GM19455 (cell line): ENCODE measurements around the gene SNAI1.
"Not testable (repeated sequence)": the region's sequence is repeated elsewhere in the genome, so short reads cannot be mapped to it uniquely, and the experiment has no call there.

Experiments used
- ATAC-seq: cut with Tn5 transposase; IDR thresholded peaks from one replicate; pipeline ENCODE4 v1.9.1; 2021; ENCODE audit not compliant: unreplicated experiment

The SNAI1 gene

DNA sequence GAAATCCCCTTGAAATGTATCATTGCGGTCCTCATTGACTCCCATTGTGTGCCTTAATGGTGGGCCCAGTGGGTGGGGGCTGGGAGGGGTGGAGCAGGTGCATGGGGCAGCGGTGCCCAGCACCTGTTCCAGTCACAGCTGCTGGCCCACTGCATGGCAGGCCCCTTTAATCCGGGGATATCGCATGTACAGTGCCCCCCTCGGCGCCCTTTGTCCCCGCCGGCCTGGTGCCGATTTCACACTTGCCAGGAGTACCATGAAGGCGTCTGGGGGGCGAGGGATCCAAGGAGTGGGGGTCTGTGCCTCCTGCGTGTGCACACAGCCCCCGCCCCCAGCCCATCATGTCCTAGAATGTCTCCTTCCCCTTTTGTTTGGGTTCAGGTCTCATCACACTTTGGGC, 2.8 kb downstream of the SNAI1 start:
- ATAC-seq = no peak

DNA sequence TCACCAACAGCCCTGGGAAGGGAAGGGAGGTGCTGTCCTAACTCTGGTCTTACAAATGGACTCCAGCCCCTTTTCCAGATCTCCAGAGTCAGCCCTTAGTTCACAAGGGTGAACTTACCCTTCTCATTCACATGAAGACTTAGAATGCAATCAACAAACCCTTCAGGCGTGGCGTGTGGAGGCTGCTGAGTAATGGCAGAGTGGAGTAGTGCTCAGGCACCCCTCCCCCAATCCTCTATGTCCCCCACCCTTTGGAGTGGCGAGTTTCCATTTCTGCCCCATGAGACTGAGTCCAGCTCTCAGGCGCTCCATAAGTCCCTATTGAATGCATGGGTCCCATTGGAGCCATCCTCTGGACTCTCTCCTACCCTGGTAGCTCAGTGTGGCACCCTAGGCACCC, 3.3 kb downstream of the SNAI1 start:
- no peak for ATAC-seq

DNA sequence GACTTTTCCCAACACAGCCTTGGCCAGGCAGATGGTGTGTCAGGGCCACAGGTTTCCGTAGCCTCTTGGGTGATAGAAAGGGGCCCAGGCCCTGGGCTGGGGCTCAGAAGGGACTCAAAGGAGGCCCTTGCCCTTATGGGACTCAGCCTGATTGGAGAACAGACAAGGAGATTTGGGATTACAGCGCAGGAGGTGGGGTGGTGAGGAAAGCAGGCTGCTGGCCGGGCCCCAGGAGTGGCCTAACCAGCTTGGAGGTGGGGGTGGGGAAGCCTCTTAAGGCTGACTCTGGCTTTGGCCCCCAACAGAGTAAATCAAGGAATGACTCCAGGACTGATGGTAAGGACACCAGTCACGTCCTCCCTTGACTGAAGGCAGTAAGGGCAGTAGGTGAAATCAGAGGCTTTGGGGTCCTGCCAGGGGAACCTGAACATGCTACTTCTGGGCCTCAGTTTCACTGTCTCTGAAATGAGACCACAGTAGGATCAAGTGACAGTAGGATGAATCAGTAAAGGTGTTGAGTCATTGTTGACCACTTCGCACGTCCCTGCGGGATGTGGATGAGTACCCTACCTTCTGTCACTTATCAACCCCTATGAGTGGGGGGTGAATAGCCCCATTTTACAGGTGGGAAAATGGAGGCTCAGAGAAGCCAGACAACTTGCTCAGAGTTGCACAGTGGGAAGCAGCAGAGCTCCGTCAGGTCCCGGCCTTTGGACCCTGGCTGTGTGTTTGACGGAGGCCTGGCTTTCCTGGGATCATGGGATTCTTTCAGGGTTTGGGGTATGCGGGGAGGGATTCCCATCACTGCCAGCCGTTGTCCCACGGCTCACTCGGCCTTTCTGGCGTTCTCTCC, 4.5 kb downstream of the SNAI1 start:
- no peak for ATAC-seq

DNA sequence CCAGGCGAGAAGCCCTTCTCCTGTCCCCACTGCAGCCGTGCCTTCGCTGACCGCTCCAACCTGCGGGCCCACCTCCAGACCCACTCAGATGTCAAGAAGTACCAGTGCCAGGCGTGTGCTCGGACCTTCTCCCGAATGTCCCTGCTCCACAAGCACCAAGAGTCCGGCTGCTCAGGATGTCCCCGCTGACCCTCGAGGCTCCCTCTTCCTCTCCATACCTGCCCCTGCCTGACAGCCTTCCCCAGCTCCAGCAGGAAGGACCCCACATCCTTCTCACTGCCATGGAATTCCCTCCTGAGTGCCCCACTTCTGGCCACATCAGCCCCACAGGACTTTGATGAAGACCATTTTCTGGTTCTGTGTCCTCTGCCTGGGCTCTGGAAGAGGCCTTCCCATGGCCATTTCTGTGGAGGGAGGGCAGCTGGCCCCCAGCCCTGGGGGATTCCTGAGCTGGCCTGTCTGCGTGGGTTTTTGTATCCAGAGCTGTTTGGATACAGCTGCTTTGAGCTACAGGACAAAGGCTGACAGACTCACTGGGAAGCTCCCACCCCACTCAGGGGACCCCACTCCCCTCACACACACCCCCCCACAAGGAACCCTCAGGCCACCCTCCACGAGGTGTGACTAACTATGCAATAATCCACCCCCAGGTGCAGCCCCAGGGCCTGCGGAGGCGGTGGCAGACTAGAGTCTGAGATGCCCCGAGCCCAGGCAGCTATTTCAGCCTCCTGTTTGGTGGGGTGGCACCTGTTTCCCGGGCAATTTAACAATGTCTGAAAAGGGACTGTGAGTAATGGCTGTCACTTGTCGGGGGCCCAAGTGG, 5.3 kb downstream of the SNAI1 start:
- no peak for ATAC-seq

DNA sequence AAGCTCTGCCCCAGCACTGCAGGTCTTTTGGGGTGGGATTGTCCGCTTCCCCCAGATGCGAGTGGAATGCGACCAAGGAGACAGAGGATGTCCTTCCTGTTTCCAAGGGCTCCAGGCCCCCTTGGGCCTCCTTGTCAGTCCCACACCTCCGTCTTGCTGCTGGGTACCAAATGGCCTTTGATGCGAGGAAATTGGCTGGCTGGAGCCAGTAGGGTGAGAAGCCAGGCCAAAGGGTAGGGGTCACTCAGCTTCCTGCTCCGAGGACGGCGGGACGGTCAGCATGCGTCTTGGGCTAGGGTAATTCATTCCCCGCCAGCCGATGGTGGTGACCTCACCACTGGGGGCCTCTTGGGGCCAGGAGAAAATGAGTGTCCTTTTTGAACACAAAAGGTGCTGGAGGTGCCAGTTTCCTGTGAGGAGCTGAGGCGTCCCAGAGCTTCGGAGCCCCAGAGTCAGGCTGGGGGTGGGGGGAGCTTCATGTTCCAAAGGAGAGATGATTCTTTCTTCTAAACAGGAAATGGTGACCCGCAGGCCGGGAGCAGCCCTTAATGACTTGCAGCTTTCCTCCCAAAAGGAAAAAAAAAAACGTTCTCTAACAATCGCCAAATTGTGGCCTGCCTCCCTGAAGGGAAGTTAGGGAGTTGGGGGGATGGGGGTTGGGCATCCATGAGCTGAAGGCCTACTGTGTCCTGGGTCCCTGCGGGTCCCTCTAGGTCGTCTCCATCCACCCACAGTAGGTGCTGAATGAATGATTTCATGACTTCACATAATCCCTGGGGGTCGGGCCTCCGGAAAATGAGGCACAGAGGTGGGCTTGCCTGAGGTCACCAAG, 6.7 kb downstream of the SNAI1 start:
- ATAC-seq = no peak

DNA sequence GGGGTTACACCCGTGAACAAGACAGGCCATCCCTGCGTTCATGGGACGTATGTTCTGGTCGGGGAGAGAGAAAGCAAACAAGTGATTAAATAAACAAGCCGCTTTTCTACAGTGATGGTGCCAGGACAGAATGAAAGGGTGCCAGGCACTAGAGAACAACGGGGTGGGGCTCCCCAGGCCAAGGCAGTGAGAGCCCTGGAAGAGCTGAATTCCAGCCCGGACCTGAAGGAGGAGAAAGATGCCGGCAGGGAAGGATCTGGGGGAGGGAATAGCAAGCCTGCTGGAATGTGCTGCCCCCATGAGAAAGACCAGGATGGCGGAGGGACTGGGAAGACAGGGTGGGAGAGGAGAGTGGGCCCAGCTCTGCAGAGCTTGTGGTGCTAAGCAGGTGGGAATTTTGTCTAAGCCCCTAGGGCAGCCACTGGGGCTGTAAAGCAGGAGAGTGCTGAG, 7.5 kb downstream of the SNAI1 start:
- ATAC-seq = no peak

DNA sequence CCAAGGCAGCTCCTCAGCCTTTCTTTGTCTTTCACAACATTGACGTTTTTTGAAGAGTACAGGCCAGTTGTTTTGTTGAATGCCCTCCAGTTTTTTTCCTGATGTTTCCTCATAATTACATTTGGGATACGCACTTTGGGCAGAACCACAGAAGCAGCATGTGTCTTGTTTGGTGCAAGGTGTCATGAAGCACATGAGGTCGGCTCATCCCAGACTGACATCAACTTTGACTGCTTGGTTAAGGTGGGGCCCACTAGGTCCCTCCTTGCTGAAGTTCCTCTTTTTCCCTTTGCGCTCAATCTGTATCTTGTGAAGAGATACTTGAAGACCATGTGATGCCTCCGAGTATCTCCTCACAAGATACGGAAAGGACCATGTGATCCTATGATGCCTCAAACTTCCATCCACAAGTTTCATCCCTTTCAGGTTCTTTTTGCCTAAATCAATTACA, 10.5 kb downstream of the SNAI1 start:
- ATAC-seq = no peak

DNA sequence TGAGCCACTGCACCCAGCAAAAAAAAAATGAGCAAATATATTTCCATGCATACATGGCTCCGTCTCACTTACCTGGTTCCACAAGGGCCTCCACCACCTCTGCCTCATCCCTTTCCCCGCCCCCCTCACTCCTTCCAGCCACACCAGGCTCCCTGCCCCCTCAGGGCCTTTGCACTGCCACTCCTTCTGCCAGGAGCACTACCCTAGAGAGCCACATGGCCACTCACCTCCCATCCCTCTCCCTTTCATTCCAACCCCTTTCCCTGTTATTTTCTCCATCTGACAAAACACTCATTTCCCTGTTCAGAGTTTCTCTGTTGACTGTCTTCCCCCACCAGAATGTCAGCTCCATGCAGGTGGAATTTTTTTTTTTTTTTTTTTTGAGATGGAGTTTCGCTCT, 12.8 kb downstream of the SNAI1 start:
- ATAC-seq = no peak

DNA sequence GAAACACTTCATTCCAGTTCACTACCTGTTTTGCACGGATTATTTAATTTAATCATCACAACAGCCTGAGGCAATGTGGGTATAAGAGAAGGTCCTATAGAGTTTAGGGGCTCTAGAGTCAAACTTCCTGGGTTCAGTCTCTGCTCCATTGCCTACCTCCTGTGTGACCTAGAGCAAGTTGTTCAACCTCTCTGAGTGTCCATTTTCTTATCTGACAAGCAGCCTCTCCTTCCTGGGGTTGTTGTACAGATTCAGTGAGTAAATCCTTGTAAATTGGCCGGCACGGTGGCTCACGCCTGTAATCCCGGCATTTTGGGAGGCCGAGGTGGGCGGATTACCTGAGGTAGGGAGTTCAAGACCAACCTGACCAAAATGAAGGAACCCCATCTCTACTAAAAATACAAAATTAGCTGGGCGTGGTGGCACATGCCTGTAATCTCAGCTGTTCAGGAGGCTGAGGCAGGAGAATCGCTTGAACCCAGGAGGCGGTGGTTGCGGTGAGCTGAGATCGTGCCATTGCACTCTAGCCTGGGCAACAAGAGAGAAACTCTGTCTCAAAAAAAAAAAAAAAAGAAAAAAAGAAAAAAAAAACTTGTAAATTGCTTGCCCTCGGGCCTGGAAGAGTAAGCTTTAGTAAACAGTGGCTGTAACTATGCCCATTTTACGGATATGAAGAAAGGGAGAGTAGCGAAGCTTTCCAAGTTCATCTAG, 15.9 kb downstream of the SNAI1 start:
- not testable (repeated sequence) for ATAC-seq

DNA sequence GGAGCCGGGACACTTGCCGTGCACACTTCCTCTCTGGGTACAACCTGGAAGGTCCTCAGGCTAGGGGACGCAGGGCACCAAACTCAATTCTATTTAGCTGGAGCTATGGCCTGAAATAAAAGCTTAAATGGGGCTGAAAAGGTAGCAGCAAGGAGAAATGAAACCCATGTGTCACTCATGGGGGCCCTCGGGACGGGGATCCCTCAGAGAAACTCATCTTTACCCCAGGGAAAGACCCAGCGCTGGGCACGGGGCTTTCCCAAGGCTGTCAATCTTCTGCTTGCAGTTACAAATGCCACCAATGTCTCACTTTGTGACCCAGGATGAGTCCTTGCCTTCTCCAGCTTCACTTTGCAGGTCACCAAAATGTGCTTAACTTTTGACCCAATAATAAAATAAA, 16.5 kb downstream of the SNAI1 start:
- no peak for ATAC-seq

DNA sequence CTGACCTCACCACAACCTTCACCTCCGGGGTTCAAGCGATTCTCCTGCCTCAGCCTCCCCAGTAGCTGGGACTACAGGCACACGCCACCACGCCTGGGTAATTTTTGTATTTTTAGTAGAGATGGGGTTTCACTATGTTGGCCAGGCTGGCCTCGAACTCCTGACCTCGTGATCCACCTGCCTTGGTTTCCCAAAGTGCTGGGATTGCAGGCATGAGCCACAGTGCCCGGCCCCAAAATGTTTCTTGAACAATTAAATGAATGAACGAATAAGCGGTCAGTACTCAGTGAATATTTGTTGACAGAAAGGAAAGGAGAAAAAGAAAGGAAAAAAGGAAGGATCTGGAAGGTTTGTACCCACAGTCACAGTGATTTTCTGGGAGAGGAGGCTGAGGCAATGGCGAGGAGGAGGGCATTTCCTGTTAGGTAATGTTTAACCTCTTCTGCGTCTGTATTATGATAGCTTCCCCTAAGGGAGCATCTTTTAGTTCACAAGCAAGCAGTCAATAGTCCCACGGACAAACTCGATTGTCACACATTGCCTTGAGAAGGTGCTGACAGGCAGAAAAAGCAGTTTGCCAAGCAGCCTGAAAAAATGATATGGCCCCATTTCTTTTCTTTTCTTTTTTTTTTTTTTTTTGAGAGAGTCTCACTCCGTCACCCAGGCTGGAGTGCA, 17.9 kb downstream of the SNAI1 start:
- ATAC-seq = not testable (repeated sequence)

DNA sequence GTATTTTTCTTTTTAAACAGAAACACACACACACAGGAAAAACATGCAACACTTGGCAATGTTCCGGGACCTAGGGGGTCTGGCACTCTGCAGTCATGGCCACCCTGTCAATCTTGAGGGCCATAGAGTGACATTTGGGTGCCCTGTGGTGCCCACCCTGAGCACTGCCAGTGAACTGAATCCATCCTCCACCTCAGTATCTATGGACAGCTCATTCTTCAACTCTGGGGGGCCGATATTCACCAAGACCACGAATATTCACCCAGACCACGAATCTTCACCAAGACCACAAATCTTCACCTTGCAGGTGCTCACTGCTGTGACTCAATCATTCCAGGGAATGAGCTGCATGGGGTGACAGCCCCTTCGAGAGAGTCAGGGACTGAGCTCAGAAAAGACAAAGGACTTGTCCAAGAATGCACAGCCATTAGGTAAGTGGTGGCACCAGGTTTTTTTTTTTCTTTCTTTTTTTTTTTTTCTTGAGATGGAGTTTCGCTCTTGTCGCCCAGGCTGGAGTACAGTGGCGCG, 19.1 kb downstream of the SNAI1 start:
- ATAC-seq = no peak

DNA sequence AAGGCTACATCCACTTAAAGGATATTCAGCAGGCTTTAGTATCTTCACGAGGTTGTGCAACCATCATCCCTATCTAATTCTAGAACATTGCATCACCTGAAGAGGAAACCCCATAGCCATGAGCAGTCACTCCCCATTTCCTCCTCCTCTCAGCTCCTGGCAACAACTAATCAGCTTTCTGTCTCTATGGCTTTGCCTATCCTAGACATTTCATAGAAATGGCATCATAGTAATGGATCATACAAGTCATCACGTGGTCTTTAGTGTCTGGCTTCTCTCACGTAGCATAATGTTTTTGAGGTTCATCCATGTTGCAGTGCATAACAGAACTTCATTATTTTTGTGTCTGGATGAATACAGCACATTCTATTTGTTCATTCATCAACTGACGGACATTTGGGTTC, 20.5 kb downstream of the SNAI1 start:
- no peak for ATAC-seq

DNA sequence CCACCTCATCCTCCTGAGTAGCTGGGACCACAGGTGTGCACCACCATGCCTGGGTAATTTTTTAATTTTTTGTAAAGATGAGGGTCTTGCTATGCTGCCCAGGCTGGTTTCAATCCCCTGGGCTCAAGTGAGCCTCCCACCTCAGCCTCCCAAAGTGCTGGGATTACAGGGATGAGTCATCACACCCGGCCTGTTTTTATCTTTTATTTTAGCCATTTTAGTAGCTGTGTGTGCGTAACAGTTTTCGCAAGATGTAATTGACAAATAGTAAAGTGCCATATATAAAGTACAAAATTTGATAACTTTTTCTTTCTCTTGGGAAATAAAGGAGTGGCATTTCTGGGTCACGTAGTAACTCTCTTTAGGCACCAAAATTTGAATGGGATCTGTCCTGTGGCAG, 21.4 kb downstream of the SNAI1 start:
- ATAC-seq = no peak

DNA sequence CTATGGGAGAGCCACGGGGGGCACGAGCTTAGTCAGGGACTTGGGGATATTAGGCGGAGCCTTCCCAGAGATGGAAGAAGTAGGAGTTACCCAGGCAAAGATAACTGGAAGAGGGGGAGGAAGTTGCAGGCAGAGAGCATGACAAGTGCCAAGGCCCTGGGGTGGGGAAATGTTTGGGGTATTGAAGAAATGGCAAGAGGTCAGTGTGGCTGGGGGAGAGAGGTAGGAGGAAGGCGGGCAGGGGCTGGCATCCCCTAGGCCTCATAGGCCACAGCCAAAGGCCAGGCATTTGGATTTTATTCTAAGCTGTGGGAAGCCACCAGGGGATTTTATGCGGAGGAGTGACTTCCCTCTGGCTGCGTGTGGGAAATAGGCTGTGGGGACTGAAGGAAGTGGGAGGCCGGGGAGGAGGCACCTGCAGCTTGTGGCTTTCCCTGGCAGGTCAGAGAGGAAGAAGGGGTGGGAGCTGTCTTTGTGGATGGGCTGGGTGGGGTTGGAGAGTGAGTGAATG, 22.7 kb downstream of the SNAI1 start:
- ATAC-seq = no peak

DNA sequence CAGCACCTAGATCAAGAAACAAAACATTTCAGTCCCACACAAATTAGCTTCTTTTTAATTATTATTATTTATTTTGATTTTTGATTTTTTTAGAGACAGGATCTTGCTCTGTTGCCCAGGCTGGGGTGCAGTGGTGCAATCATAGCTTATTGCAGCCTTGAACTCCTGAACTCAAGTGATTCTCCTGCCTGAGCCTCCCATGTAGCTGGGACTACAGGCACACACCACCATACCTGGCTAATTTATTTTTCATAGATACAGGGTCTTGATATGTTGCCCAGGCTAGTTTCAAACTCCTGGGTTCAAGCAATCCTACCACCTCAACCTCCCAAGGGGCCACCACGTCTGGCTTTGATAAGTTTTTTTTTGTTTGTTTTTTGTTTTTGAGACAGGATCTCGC, 24.6 kb downstream of the SNAI1 start:
- no peak for ATAC-seq

DNA sequence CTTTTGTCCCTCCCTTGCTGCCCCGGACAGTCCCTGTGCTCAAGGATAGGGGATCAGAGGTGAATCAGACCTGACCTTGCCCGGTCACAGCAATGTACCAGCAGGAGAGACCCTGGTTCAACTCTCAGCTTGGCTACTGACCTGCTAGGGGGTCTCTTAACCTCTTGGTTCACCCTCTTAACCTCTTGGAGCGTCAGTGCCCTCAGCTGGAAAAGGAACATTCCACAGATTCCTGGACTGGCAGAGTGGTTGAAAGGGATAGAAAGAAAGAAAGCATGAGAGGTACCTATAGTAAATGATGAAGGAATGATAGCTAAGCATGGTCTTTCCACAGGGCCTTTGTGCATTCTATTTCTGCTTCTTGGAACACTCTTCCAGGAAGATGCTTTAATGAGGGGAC, 25.2 kb downstream of the SNAI1 start:
- ATAC-seq = no peak

DNA sequence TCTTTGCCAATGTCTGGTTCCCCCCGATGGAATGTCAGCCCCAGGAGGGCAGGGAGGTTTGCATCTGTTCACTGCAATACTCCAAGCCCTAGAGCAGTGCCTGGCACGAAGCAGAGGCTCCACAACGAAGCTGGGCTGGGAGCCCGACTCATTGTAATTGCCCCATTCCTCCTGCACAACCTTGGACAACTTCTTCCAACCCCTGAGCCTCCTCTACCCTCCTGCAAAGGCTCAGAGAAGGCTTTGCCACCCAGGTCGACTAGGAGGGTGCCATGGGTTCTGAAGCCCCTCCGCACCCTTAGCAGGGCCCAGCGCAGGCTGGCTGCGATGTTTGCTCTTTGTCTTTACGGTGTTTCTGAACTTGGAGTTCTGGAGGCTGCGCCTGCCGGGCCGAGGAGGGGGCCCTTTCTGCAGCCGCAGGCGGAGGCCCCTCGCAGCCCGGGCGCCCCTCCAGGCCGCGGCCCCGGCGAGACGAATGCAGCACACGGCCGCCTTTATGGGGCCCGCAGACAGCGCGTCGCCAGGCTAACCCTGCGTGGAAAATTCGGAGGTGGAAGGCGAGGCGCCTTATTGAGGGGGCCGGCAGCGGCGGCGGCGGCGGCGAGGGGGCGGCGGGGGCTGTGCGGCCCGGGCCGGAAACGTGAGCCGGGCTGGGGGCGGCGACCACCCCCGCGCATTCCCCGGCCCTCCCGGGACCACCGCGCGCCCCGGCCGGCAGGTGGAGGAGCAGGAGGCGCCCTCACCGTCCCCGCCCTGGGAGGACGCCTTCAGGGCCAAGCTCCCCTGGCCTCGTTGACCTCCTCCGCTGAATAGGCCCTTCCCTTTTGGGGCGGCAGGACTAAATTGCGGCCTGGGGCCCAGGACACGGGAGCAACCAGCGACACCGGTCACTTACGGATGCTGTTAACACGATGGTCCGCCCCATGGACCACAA, 27.0 kb downstream of the SNAI1 start:
- ATAC-seq = no peak
